Gastrocnemius medialis (tissue), 4 donors: Measurements from ENCODE around the gene SSBP2.

Experiments
- POLR2A ChIP-seq, 2 donors: fragments of 450-650 bp; IDR thresholded peaks; one replicate each; pipeline ENCODE4 v1.6.1; 2017; ENCODE audit warnings: antibody characterized with exemption in 2 of 2, mild to moderate bottlenecking in 2 of 2, moderate library complexity in 2 of 2
- TF ChIP-seq, protein P1 (sequence below), 5 experiments: fragments of 450-650 bp in 3 of 5; fragments of 200-600 bp in 2 of 5; sonication (generic) in 2 of 5; IDR thresholded peaks in 4 of 5; conservative IDR thresholded peaks in 1 of 5; 1 replicate in 4 of 5; 2 replicates in 1 of 5; pipeline ENCODE4 v1.5.1; 2016 to 2019; ENCODE audit warnings: antibody characterized with exemption in 5 of 5, mild to moderate bottlenecking in 3 of 5, moderate library complexity in 3 of 5

GRCh38 chr5:81642210-81642609, 108.7 kb downstream of the SSBP2 start:
- TF ChIP-seq, protein P1, sequence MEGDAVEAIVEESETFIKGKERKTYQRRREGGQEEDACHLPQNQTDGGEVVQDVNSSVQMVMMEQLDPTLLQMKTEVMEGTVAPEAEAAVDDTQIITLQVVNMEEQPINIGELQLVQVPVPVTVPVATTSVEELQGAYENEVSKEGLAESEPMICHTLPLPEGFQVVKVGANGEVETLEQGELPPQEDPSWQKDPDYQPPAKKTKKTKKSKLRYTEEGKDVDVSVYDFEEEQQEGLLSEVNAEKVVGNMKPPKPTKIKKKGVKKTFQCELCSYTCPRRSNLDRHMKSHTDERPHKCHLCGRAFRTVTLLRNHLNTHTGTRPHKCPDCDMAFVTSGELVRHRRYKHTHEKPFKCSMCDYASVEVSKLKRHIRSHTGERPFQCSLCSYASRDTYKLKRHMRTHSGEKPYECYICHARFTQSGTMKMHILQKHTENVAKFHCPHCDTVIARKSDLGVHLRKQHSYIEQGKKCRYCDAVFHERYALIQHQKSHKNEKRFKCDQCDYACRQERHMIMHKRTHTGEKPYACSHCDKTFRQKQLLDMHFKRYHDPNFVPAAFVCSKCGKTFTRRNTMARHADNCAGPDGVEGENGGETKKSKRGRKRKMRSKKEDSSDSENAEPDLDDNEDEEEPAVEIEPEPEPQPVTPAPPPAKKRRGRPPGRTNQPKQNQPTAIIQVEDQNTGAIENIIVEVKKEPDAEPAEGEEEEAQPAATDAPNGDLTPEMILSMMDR (IDR thresholded peaks at IDR 0.05 in 4 of 5, conservative IDR thresholded peaks at IDR 0.05 in 1 of 5) = no peak
- TF ChIP-seq POLR2A (IDR thresholded peaks at IDR 0.05) = no peak
